K562 (cell line): ENCODE data around the gene HRH1. TPM values are rescaled to one million over a fixed set of nuclear protein-coding genes. Genes with fewer than 3 reads are reported as not detected.

Experiments used
- ATAC-seq: fragments of 200-7000 bp; cut with Tn5 transposase; 3 replicates; pipeline ENCODE4 v1.9.1; 2020; ENCODE audit warnings: moderate library complexity
- BruUV-seq: library from RNA; stranded (reverse); fragments of 400-500 nt; replicated peaks from 2 replicates; lab custom pipeline; 2021; lab: Mats Ljungman, UMichigan
- CTCF ChIA-PET: fragments of 300-600 bp; formaldehyde crosslinking; extraction: SDS; loops from one replicate; lab custom pipeline; 2021; ENCODE audit warnings: low intra/inter-chr PET ratio; lab: Yijun Ruan, JAX
- POLR2A ChIA-PET: fragments of 300-600, 350-650 bp; sonication (Branson Sonifier 250); formaldehyde crosslinking; extraction: SDS; loops from one replicate; lab custom pipeline; 2021; ENCODE audit warnings: antibody characterized with exemption, inconsistent platforms; lab: Yijun Ruan, JAX
- DNase-seq, 4 experiments: peaks; one replicate each; pipeline versions ENCODE4 v3.0.0 to v3.0.0-alpha.2; 2011 to 2018; ENCODE audit warnings: low spot score in 3 of 4, mixed read lengths in 3 of 4; ENCODE audit errors: extremely low read depth in 1 of 4
- FAIRE-seq: peaks from 2 replicates; lab custom pipeline; 2011; peaks lifted over from hg19 to GRCh38; lab: Jason Lieb, UNC
- H2AFZ ChIP-seq: 2 replicates; pipeline ENCODE4 v1.6.0; 2011; ENCODE audit warnings: low read depth, low read length, control low read depth, inconsistent platforms
- H3K27ac ChIP-seq: fragments of 200-600 bp; 3 replicates; pipeline ENCODE4 v1.8.0; 2011; ENCODE audit warnings: low read depth, mild to moderate bottlenecking, control low read depth, inconsistent platforms, low read length, moderate library complexity, mixed read lengths; ENCODE audit errors: extremely low read depth
- H3K27me3 ChIP-seq, 2 experiments: fragments of 300-600 bp in 1 of 2; 2 replicates in 1 of 2; 3 replicates in 1 of 2; pipeline versions ENCODE4 v1.6.0 to v1.8.0; 2011; ENCODE audit warnings: inconsistent platforms in 2 of 2, low read length in 2 of 2, mild to moderate bottlenecking in 1 of 2, mixed read lengths in 1 of 2, moderate library complexity in 1 of 2; ENCODE audit not compliant: control insufficient read depth in 2 of 2, insufficient read depth in 2 of 2
- H3K36me3 ChIP-seq: fragments of 300-600 bp; 3 replicates; pipeline ENCODE4 v1.8.0; 2011; ENCODE audit warnings: mild to moderate bottlenecking, low read length, inconsistent platforms; ENCODE audit not compliant: control insufficient read depth, insufficient read depth
- H3K4me1 ChIP-seq, 2 experiments: fragments of 200-600 bp in 1 of 2; replicated peaks in 1 of 2; 2 replicates in 1 of 2; 3 replicates in 1 of 2; pipeline versions ENCODE4 v1.5.1 to v1.8.0; 2011; ENCODE audit warnings: inconsistent platforms in 2 of 2, low read length in 2 of 2, mild to moderate bottlenecking in 1 of 2, mixed read lengths in 1 of 2, moderate library complexity in 1 of 2; ENCODE audit not compliant: control insufficient read depth in 2 of 2, insufficient read depth in 2 of 2
- H3K4me2 ChIP-seq: 2 replicates; pipeline ENCODE4 v1.6.1; 2011; ENCODE audit warnings: low read length, control low read depth, inconsistent platforms, mixed read lengths; ENCODE audit not compliant: insufficient read depth
- H3K4me3 ChIP-seq: fragments of 200-600 bp; sonication (generic), shearing (Covaris generic); 2 replicates; pipeline ENCODE4 v1.5.1; 2016; ENCODE audit warnings: control low read depth, inconsistent platforms
- H3K79me2 ChIP-seq: fragments of 200-600 bp; 3 replicates; pipeline ENCODE4 v1.8.0; 2011; ENCODE audit warnings: low read length, inconsistent platforms; ENCODE audit not compliant: control insufficient read depth, insufficient read depth
- H3K9ac ChIP-seq, 2 experiments: 2 replicates each; pipeline versions ENCODE4 v1.6.0 to v1.6.1; 2011; ENCODE audit warnings: low read depth in 2 of 2, low read length in 2 of 2, control low read depth in 1 of 2, inconsistent platforms in 1 of 2, mild to moderate bottlenecking in 1 of 2, mixed read lengths in 1 of 2; ENCODE audit not compliant: insufficient read depth in 1 of 2
- H3K9me1 ChIP-seq: one replicate; pipeline ENCODE4 v1.6.0; 2011; ENCODE audit warnings: inconsistent platforms, mild to moderate bottlenecking, low read length, moderate library complexity; ENCODE audit not compliant: control insufficient read depth, insufficient read depth
- H3K9me3 ChIP-seq: replicated peaks from 2 replicates; pipeline ENCODE4 v1.5.1; 2011; ENCODE audit warnings: low read depth, low read length, inconsistent platforms; ENCODE audit not compliant: control insufficient read depth, insufficient read depth
- H4K20me1 ChIP-seq: replicated peaks from 2 replicates; pipeline ENCODE4 v1.6.1; 2011; ENCODE audit warnings: low read length, inconsistent platforms, mixed read lengths; ENCODE audit not compliant: control insufficient read depth, insufficient read depth
- NCOR1 ChIP-seq: fragments of 450-650 bp; IDR thresholded peaks from 2 replicates; pipeline ENCODE4 v1.6.1; 2016; ENCODE audit warnings: mild to moderate bottlenecking, moderate library complexity
- NFYB ChIP-seq: IDR thresholded peaks from 2 replicates; pipeline ENCODE4 v1.6.1; 2011; ENCODE audit warnings: mild to moderate bottlenecking, moderate library complexity; ENCODE audit not compliant: insufficient read length; ENCODE audit errors: extremely low read depth
- PRPF4 ChIP-seq: fragments of 200-400 bp; formaldehyde crosslinking; IDR thresholded peaks from one replicate; pipeline ENCODE4 v1.6.1; 2017; ENCODE audit warnings: low read length, low read depth, mild to moderate bottlenecking; ENCODE audit not compliant: insufficient read depth, poor library complexity, severe bottlenecking
- RBFOX2 ChIP-seq: fragments of 200-400 bp; formaldehyde crosslinking; IDR thresholded peaks from 2 replicates; pipeline ENCODE4 v1.6.1; 2017; ENCODE audit warnings: low read depth, mild to moderate bottlenecking, low read length, moderate library complexity
- WGBS: fragments of 100-300 bp; shearing (Covaris generic); methylation state at CpG from one replicate; pipeline ENCODE4 v1.1.6; 2016; ENCODE audit warnings: low coverage, mixed read lengths; ENCODE audit not compliant: insufficient coverage; ENCODE audit errors: missing lambda C conversion rate; 5-methylcytosine and 5-hydroxymethylcytosine counted together
- in situ Hi-C: fragments of 300-500 bp; cut with MboI; formaldehyde crosslinking; loops from 4 replicates; pipeline ENCODE4 v1.15.0; 2018; ENCODE audit warnings: inconsistent platforms, mixed read lengths
- intact Hi-C: fragments of 100-400 bp; cut with micrococcal nuclease; formaldehyde crosslinking; loops from 2 replicates; pipeline ENCODE4 v1.14.2; 2022
- polyA plus RNA-seq, 8 experiments: library from polyadenylated mRNA; depleted of rRNA in 4 of 8; stranded (reverse) in 5 of 8; unstranded in 3 of 8; fragments of >200 nt; fragmentation: Nextera tagmentation in 2 of 8; fragmentation: Illumina TruSeq in 1 of 8; extraction: Ambion mirVana in 2 of 8; extraction: Trizol in 1 of 8; gene quantifications; 2 replicates each; pipeline versions ENCODE4 v1.2.1 to v1.2.3, GENCODE V29; 2011 to 2014; ENCODE audit warnings: inconsistent platforms in 1 of 8, missing spikeins in 1 of 8
- total RNA-seq, 7 experiments: library from RNA; depleted of rRNA in 6 of 7; stranded (reverse); fragments of >200 nt in 6 of 7; fragmentation: Illumina TruSeq in 2 of 7; extraction: Trizol in 2 of 7; gene quantifications; 2 replicates each; pipeline versions ENCODE4 v1.2.1 to v1.2.3, GENCODE V29; 2011 to 2021; ENCODE audit warnings: low replicate concordance in 1 of 7
- TF ChIP-seq, protein P1 (sequence below): fragments of 450-650 bp; IDR thresholded peaks from 2 replicates; pipeline ENCODE4 v1.6.1; 2016; ENCODE audit warnings: low read depth

Gene HRH1
- total and polyA plus RNA-seq, 9 of the 15 experiments (the other 6 are each of a cell fraction or from before 2014, with no cell fraction given) = 0.03 to 0.15 (median 0.06) TPM; not detected in 1

DNA sequence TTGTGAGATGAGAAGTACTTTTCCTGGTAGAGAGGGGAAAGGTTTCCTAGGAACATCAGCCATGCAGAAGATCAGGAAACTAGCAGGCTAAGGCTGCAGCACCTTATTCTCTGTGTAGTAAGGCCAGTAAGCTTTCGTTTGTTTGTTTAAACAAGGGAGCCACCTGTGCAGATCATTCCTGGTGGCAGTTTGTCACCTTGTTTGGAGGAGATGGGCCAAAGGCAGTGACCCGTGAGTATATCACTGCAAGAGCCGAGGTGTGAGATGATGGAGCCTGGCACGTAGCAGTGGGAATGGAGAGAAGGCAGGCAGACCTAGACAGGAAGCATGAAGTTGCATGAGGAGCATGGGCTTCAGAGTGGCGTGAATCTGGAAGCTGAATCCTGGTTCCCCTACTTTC, 137.5 kb downstream of the HRH1 start:
- CTCF ChIA-PET = no interaction called here
- POLR2A ChIA-PET = interaction anchor here (1.2 to 5.8 kb wide), 6 partner anchors 10 to 27 kb away, joined by 3 to 33 read pairs (median 7); partner anchors contain the start of gene ATG7
- no peaks in the 10 kb centered on the region for H3K9me1 ChIP-seq
- no peak for FAIRE-seq
- H3K27ac ChIP-seq = peak overlapping the region; percentile 89
- ATAC-seq = no peak
- in situ Hi-C loops = no loop called here
- peaks cover 14 to 51% of the 10 kb centered on the region in 2 experiments for H3K4me1 ChIP-seq
- no peak overlapping the region for H2AFZ ChIP-seq
- no peaks in the 10 kb centered on the region for H3K9me3 ChIP-seq
- intact Hi-C loops = loop anchor here (2.0 kb wide), 1 partner anchor 19 kb away; the partner anchor contains the start of gene ATG7
- no peaks in the 10 kb centered on the region for H3K27me3 ChIP-seq
- no TSS peak for BruUV-seq
- WGBS = 85% methylated on average over 5 of the region's 5 CpGs
- no peak overlapping the region for H3K4me2 ChIP-seq
- no peaks in the 10 kb centered on the region for H4K20me1 ChIP-seq
- DNase-seq = no peak
- H3K79me2 ChIP-seq = peaks cover 30% of the 10 kb centered on the region
- peaks cover 14% of the 10 kb centered on the region; the same call in 2 of the 3 replicates for H3K36me3 ChIP-seq
- no peak overlapping the region for H3K9ac ChIP-seq
- no peak overlapping the region for H3K4me3 ChIP-seq
- no peak for TF ChIP-seq RBFOX2
- TF ChIP-seq NCOR1 = no peak
- TF ChIP-seq PRPF4 = no peak
- TF ChIP-seq, protein P1, sequence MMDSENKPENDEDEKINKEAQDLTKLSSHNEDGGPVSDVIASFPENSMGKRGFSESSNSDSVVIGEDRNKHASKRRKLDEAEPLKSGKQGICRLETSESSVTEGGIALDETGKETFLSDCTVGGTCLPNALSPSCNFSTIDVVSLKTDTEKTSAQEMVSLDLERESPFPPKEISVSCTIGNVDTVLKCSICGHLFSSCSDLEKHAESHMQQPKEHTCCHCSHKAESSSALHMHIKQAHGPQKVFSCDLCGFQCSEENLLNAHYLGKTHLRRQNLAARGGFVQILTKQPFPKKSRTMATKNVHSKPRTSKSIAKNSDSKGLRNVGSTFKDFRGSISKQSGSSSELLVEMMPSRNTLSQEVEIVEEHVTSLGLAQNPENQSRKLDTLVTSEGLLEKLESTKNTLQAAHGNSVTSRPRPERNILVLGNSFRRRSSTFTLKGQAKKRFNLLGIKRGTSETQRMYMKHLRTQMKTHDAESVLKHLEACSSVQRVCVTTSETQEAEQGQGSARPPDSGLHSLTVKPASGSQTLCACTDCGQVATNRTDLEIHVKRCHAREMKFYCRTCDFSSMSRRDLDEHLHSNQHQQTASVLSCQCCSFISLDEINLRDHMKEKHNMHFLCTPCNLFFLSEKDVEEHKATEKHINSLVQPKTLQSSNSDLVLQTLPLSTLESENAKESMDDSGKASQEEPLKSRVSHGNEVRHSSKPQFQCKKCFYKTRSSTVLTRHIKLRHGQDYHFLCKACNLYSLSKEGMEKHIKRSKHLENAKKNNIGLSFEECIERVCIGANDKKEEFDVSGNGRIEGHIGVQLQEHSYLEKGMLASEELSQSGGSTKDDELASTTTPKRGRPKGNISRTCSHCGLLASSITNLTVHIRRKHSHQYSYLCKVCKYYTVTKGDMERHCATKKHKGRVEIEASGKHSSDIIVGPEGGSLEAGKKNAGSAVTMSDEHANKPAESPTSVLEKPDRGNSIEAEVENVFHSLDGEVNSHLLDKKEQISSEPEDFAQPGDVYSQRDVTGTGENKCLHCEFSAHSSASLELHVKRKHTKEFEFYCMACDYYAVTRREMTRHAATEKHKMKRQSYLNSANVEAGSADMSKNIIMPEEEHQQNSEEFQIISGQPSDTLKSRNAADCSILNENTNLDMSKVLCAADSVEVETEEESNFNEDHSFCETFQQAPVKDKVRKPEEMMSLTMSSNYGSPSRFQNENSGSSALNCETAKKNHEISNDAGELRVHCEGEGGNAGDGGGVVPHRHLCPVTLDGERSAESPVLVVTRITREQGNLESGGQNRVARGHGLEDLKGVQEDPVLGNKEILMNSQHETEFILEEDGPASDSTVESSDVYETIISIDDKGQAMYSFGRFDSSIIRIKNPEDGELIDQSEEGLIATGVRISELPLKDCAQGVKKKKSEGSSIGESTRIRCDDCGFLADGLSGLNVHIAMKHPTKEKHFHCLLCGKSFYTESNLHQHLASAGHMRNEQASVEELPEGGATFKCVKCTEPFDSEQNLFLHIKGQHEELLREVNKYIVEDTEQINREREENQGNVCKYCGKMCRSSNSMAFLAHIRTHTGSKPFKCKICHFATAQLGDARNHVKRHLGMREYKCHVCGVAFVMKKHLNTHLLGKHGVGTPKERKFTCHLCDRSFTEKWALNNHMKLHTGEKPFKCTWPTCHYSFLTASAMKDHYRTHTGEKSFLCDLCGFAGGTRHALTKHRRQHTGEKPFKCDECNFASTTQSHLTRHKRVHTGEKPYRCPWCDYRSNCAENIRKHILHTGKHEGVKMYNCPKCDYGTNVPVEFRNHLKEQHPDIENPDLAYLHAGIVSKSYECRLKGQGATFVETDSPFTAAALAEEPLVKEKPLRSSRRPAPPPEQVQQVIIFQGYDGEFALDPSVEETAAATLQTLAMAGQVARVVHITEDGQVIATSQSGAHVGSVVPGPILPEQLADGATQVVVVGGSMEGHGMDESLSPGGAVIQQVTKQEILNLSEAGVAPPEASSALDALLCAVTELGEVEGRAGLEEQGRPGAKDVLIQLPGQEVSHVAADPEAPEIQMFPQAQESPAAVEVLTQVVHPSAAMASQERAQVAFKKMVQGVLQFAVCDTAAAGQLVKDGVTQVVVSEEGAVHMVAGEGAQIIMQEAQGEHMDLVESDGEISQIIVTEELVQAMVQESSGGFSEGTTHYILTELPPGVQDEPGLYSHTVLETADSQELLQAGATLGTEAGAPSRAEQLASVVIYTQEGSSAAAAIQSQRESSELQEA = no peak
- TF ChIP-seq NFYB = no peak
